HepG2 (cell line): Measurements from ENCODE around the gene HHIPL2. TPM values are rescaled to one million over a fixed set of nuclear protein-coding genes. Genes with fewer than 3 reads are reported as not detected.

Source experiments
- AGO2 ChIP-seq: fragments of 200-400 bp; formaldehyde crosslinking; optimal IDR thresholded peaks from 2 replicates; pipeline ENCODE3; 2017; ENCODE audit warnings: mild to moderate bottlenecking, low read depth, low read length, moderate library complexity
- CAMTA2 ChIP-seq: sonication (generic); formaldehyde crosslinking; IDR thresholded peaks from 2 replicates; pipeline ENCODE4 v1.4.0; 2020; ENCODE audit warnings: mild to moderate bottlenecking, missing genetic modification reagents, borderline replicate concordance
- FIP1L1 ChIP-seq: fragments of 200-400 bp; formaldehyde crosslinking; IDR thresholded peaks from 2 replicates; pipeline ENCODE4 v1.6.1; 2018; ENCODE audit warnings: low read depth, mild to moderate bottlenecking, low read length, moderate library complexity, borderline replicate concordance; ENCODE audit not compliant: insufficient read depth
- FOXA1 ChIP-seq, 2 experiments: fragments of 450-650 bp in 1 of 2; sonication (generic) in 1 of 2; formaldehyde crosslinking in 1 of 2; IDR thresholded peaks; 2 replicates each; pipeline versions ENCODE4 v1.4.0 to v1.6.1; 2016 to 2020; ENCODE audit warnings: missing genetic modification reagents in 1 of 2
- FOXJ3 ChIP-seq: sonication (generic); formaldehyde crosslinking; IDR thresholded peaks from 2 replicates; pipeline ENCODE4 v1.4.0; 2020; ENCODE audit warnings: missing genetic modification reagents, mild to moderate bottlenecking, borderline replicate concordance
- HES4 ChIP-seq: sonication (generic); formaldehyde crosslinking; IDR thresholded peaks from 2 replicates; pipeline ENCODE4 v1.9.0; 2021; ENCODE audit warnings: mild to moderate bottlenecking, missing genetic modification reagents, borderline replicate concordance
- HOXA9 ChIP-seq: sonication (generic); formaldehyde crosslinking; IDR thresholded peaks from 2 replicates; pipeline ENCODE4 v1.8.1; 2022; ENCODE audit warnings: missing genetic modification reagents, mild to moderate bottlenecking, moderate library complexity, borderline replicate concordance
- MATR3 ChIP-seq: sonication (generic); formaldehyde crosslinking; IDR thresholded peaks from 2 replicates; pipeline ENCODE4 v1.4.0; 2020; ENCODE audit warnings: missing genetic modification reagents
- PAWR ChIP-seq: sonication (generic); formaldehyde crosslinking; IDR thresholded peaks from 2 replicates; pipeline ENCODE4 v1.4.0; 2020; ENCODE audit warnings: missing genetic modification reagents, mild to moderate bottlenecking, borderline replicate concordance
- RFX3 ChIP-seq: IDR thresholded peaks from 2 replicates; pipeline ENCODE4 v1.6.1; 2016; ENCODE audit warnings: missing biosample characterization, missing genetic modification reagents
- SIN3B ChIP-seq: fragments of 150-350 bp; IDR thresholded peaks from 2 replicates; pipeline ENCODE4 v1.6.1; 2014; ENCODE audit warnings: low read length
- SP140L ChIP-seq: sonication (generic); formaldehyde crosslinking; IDR thresholded peaks from 2 replicates; pipeline ENCODE4 v1.4.0; 2020; ENCODE audit warnings: missing genetic modification reagents, borderline replicate concordance
- TOE1 ChIP-seq: sonication (generic); formaldehyde crosslinking; IDR thresholded peaks from 2 replicates; pipeline ENCODE4 v1.4.0; 2020; ENCODE audit warnings: mild to moderate bottlenecking, missing genetic modification reagents
- ZFP37 ChIP-seq: sonication (generic); formaldehyde crosslinking; IDR thresholded peaks from 2 replicates; pipeline ENCODE4 v1.4.0; 2020; ENCODE audit warnings: missing genetic modification reagents, borderline replicate concordance
- ZMYM4 ChIP-seq: sonication (generic); formaldehyde crosslinking; IDR thresholded peaks from 2 replicates; pipeline ENCODE4 v1.8.1; 2023; ENCODE audit warnings: mild to moderate bottlenecking, missing genetic modification reagents
- ZNF720 ChIP-seq: sonication (generic); formaldehyde crosslinking; IDR thresholded peaks from 2 replicates; pipeline ENCODE4 v1.4.0; 2020; ENCODE audit warnings: missing genetic modification reagents
- ZNF777 ChIP-seq: sonication (generic); formaldehyde crosslinking; IDR thresholded peaks from 2 replicates; pipeline ENCODE4 v1.4.0; 2020; ENCODE audit warnings: missing genetic modification reagents
- polyA plus RNA-seq, 8 experiments: library from polyadenylated mRNA; depleted of rRNA in 3 of 8; stranded (reverse) in 7 of 8; unstranded in 1 of 8; fragments of >200 nt; fragmentation: Illumina TruSeq in 4 of 8; extraction: Trizol in 4 of 8; gene quantifications; 2 replicates each; pipeline versions ENCODE4 v1.2.1 to v1.2.3, GENCODE V29; 2011 to 2016; ENCODE audit warnings: low read depth in 4 of 8, missing spikeins in 1 of 8, mixed read lengths in 1 of 8; ENCODE audit not compliant: insufficient read depth in 1 of 8
- total RNA-seq, 5 experiments: library from RNA; depleted of rRNA; stranded (reverse); fragments of >200 nt; fragmentation: Illumina TruSeq; extraction: Trizol; gene quantifications; 2 replicates each; pipeline ENCODE4 v1.2.3, GENCODE V29; 2016; ENCODE audit warnings: low read depth in 1 of 5
- TF ChIP-seq, protein P1 (sequence below): sonication (generic); formaldehyde crosslinking; IDR thresholded peaks from 2 replicates; pipeline ENCODE4 v1.4.0; 2020; ENCODE audit warnings: mild to moderate bottlenecking, missing genetic modification reagents
- TF ChIP-seq, protein P2 (sequence below): sonication (generic); formaldehyde crosslinking; IDR thresholded peaks from 2 replicates; pipeline ENCODE4 v1.9.0; 2021; ENCODE audit warnings: missing genetic modification reagents, mild to moderate bottlenecking, borderline replicate concordance
- TF ChIP-seq, protein P3 (sequence below): IDR thresholded peaks from 2 replicates; pipeline ENCODE4 v1.6.1; 2016; ENCODE audit warnings: mild to moderate bottlenecking, missing biosample characterization, missing genetic modification reagents
- TF ChIP-seq, protein P4 (sequence below): sonication (generic); formaldehyde crosslinking; conservative IDR thresholded peaks from 2 replicates; pipeline ENCODE4 v1.8.0; 2022; ENCODE audit warnings: mild to moderate bottlenecking, moderate library complexity, missing genetic modification reagents
- TF ChIP-seq, protein P5 (sequence below): sonication (generic); formaldehyde crosslinking; IDR thresholded peaks from 2 replicates; pipeline ENCODE4 v1.8.0; 2022; ENCODE audit warnings: low read depth, missing genetic modification reagents

The HHIPL2 gene
- total and polyA plus RNA-seq, 2 of the 13 experiments (the other 11 are each of a cell fraction or from before 2014, with no cell fraction given), result 0.53 to 1.3 TPM

DNA sequence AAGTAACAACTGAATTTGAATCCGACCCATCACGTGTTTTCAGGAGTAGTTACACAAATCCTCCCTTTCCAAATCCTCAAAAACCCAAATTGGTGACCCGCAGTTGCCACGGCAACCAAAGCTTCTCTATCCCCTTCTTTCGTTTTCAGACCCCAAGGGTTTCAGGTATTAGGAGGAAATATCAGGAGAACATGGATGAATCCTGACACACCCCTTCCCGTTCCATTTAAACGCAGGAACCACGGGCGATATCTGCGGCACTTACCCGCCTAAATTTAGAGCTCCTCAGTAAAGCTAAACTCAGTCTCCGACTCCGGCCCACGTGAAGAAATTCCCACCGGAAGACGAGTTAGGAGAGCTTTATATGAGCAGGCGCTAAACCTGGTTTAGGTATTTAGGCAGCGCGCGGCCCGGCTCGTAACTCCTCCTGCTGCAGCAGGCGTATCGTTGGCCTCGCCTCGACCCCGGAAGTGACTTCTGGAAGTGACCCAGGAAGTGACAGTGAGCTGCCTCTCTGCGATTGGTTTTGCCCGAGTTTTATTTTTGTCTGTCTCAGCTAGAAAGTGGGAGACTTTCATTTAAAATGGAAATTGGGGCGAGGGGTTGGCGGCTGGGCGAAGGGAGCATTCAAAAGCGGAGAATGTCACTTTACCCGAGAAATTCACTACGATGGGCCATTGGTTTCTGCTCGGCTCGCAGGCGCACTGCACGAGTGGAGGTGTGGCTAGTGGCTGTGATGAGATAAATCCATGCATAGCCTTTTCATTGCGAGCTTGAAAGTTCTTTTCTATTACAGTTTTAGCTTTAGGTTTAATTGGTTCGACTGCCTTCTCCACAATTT, 41.8 kb upstream of the HHIPL2 start, which contains the start of gene TAF1A (continued):
- TF ChIP-seq, protein P1, sequence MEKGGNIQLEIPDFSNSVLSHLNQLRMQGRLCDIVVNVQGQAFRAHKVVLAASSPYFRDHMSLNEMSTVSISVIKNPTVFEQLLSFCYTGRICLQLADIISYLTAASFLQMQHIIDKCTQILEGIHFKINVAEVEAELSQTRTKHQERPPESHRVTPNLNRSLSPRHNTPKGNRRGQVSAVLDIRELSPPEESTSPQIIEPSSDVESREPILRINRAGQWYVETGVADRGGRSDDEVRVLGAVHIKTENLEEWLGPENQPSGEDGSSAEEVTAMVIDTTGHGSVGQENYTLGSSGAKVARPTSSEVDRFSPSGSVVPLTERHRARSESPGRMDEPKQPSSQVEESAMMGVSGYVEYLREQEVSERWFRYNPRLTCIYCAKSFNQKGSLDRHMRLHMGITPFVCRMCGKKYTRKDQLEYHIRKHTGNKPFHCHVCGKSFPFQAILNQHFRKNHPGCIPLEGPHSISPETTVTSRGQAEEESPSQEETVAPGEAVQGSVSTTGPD (CRISPR knock-in tag), result no peak
- TF ChIP-seq, protein P2, sequence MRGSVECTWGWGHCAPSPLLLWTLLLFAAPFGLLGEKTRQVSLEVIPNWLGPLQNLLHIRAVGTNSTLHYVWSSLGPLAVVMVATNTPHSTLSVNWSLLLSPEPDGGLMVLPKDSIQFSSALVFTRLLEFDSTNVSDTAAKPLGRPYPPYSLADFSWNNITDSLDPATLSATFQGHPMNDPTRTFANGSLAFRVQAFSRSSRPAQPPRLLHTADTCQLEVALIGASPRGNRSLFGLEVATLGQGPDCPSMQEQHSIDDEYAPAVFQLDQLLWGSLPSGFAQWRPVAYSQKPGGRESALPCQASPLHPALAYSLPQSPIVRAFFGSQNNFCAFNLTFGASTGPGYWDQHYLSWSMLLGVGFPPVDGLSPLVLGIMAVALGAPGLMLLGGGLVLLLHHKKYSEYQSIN (CRISPR knock-in tag), result no peak
- TF ChIP-seq ZMYM4 (CRISPR knock-in tag) (peak; percentile 69), ZNF720 (no peak), SP140L (CRISPR knock-in tag) (no peak), PAWR (no peak), CAMTA2 (CRISPR knock-in tag) (0 out of 2 replicates have a peak, but pooled peaks have one; percentile 47), ZFP37 (CRISPR knock-in tag) (no peak), FOXJ3 (CRISPR knock-in tag) (peak; percentile 58; the same call in 1 of the 2 replicates), HES4 (CRISPR knock-in tag) (no peak), AGO2 (no peak), ZNF777 (no peak), HOXA9 (CRISPR knock-in tag) (no peak), FOXA1 (IDR thresholded peaks at IDR 0.05) (no peak), FOXA1 (CRISPR knock-in tag; IDR thresholded peaks at IDR 0.05) (no peak), FIP1L1 (no peak), RFX3 (CRISPR knock-in tag) (peak; percentile 72), TOE1 (CRISPR knock-in tag) (no peak), SIN3B (no peak), MATR3 (CRISPR knock-in tag) (no peak)
- TF ChIP-seq, protein P3, sequence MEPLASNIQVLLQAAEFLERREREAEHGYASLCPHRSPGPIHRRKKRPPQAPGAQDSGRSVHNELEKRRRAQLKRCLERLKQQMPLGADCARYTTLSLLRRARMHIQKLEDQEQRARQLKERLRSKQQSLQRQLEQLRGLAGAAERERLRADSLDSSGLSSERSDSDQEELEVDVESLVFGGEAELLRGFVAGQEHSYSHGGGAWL, result peak; percentile 37; the same call in 1 of the 2 replicates
- TF ChIP-seq, protein P4, sequence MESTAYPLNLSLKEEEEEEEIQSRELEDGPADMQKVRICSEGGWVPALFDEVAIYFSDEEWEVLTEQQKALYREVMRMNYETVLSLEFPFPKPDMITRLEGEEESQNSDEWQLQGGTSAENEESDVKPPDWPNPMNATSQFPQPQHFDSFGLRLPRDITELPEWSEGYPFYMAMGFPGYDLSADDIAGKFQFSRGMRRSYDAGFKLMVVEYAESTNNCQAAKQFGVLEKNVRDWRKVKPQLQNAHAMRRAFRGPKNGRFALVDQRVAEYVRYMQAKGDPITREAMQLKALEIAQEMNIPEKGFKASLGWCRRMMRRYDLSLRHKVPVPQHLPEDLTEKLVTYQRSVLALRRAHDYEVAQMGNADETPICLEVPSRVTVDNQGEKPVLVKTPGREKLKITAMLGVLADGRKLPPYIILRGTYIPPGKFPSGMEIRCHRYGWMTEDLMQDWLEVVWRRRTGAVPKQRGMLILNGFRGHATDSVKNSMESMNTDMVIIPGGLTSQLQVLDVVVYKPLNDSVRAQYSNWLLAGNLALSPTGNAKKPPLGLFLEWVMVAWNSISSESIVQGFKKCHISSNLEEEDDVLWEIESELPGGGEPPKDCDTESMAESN (CRISPR knock-in tag), result no peak
- TF ChIP-seq, protein P5, sequence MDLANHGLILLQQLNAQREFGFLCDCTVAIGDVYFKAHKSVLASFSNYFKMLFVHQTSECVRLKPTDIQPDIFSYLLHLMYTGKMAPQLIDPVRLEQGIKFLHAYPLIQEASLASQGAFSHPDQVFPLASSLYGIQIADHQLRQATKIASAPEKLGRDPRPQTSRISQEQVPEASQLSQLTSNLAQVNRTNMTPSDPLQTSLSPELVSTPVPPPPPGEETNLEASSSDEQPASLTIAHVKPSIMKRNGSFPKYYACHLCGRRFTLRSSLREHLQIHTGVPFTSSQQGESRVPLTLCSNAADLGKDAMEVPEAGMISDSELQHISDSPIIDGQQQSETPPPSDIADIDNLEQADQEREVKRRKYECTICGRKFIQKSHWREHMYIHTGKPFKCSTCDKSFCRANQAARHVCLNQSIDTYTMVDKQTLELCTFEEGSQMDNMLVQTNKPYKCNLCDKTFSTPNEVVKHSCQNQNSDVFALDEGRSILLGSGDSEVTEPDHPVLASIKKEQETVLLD (CRISPR knock-in tag), result no peak
